GM23338 (cell line): ENCODE data around the gene TEX54.

Experiments used
- CREB1 ChIP-seq: fragments of 250-450 bp; sonication (Bioruptor Pico); IDR thresholded peaks from 2 replicates; pipeline ENCODE4 v1.5.0; 2020; ENCODE audit warnings: low read depth, mild to moderate bottlenecking, moderate library complexity
- CTCF ChIP-seq, 2 experiments: fragments of 200-600 bp in 1 of 2; sonication (generic) in 1 of 2; conservative IDR thresholded peaks; 2 replicates each; pipeline versions ENCODE4 v1.5.1 to v1.6.1; 2016 to 2017; ENCODE audit warnings: antibody characterized with exemption in 2 of 2, low read depth in 2 of 2, mild to moderate bottlenecking in 2 of 2, moderate library complexity in 1 of 2
- ETS1 ChIP-seq: IDR thresholded peaks from 2 replicates; pipeline ENCODE4 v1.6.1; 2016; ENCODE audit warnings: antibody characterized with exemption
- EZH2 ChIP-seq: fragments of 200-600 bp; sonication (generic); IDR thresholded peaks from one replicate; pipeline ENCODE4 v1.8.0; 2017; ENCODE audit warnings: antibody characterized with exemption, mild to moderate bottlenecking, low read depth; ENCODE audit not compliant: unreplicated experiment
- EZH2phosphoT487 ChIP-seq: fragments of 200-600 bp; sonication (generic); IDR thresholded peaks from one replicate; pipeline ENCODE4 v1.8.1; 2018; ENCODE audit warnings: antibody characterized with exemption; ENCODE audit not compliant: unreplicated experiment
- JUNB ChIP-seq: IDR thresholded peaks from one replicate; pipeline ENCODE4 v1.6.1; 2016; ENCODE audit warnings: antibody characterized with exemption; ENCODE audit not compliant: unreplicated experiment
- NANOG ChIP-seq: IDR thresholded peaks from 2 replicates; pipeline ENCODE4 v1.6.1; 2016; ENCODE audit warnings: antibody characterized with exemption, borderline replicate concordance
- POLR2AphosphoS5 ChIP-seq: IDR thresholded peaks from 2 replicates; pipeline ENCODE4 v1.6.1; 2016; ENCODE audit warnings: antibody characterized with exemption, low read depth
- REST ChIP-seq: IDR thresholded peaks from one replicate; pipeline ENCODE4 v1.6.1; 2018; ENCODE audit warnings: antibody characterized with exemption; ENCODE audit not compliant: unreplicated experiment
- STAT1 ChIP-seq: IDR thresholded peaks from one replicate; pipeline ENCODE4 v1.6.1; 2016; ENCODE audit warnings: antibody characterized with exemption; ENCODE audit not compliant: unreplicated experiment
- ZNF114 ChIP-seq: fragments of 250-450 bp; sonication (Bioruptor Pico); IDR thresholded peaks from 2 replicates; pipeline ENCODE4 v1.5.0; 2020; ENCODE audit warnings: mild to moderate bottlenecking, moderate library complexity
- ZNF462 ChIP-seq: fragments of 250-450 bp; sonication (Bioruptor Pico); IDR thresholded peaks from 2 replicates; pipeline ENCODE4 v1.5.0; 2020; ENCODE audit warnings: mild to moderate bottlenecking, moderate library complexity

- TF ChIP-seq EZH2phosphoT487 (no peak), CTCF (conservative IDR thresholded peaks at IDR 0.05; ENCODE audit: low read depth in 2 of 2) (no peak), REST (no peak), EZH2 (no peak), ETS1 (no peak), POLR2AphosphoS5 (no peak), JUNB (no peak), CREB1 (no peak), ZNF114 (no peak), NANOG (no peak), ZNF462 (CRISPR knock-in tag) (no peak), STAT1 (no peak)
Measured at GRCh38 chr11:62792202-62792575, 40.5 kb downstream of the TEX54 start.
